ENCODE results near the gene MRTFB. TPM values are rescaled to one million over a fixed set of nuclear protein-coding genes. Genes with fewer than 3 reads are reported as not detected.

The MRTFB gene
- total and polyA plus RNA-seq, 2 experiments from 2014 or later = 13.9 to 22.2 TPM

GRCh38 chr16:14042706-14043105, 28.4 kb upstream of the MRTFB start:
- Mint-ChIP-seq H3K4me3 (no peak overlapping the region), H3K9me3 (peaks cover 2% of the 10 kb centered on the region; the same call in 2 of the 3 replicates), H3K27ac (no peak overlapping the region), H3K36me3 (ENCODE audit: low read depth) (no peaks in the 10 kb centered on the region; the same call in 2 of the 3 replicates), H3K27me3 (ENCODE audit: insufficient read depth, low read depth, poor library complexity) (peaks cover 4% of the 10 kb centered on the region), H3K4me1 (no peaks in the 10 kb centered on the region)
- no peak overlapping the region for H3K27ac ChIP-seq (ENCODE audit: low read depth)
- H3F3A ChIP-seq (replicated peaks; ENCODE audit: low read depth) = no peaks in the 10 kb centered on the region
- H3K9me2 ChIP-seq (ENCODE audit: insufficient read depth) = peaks cover 3% of the 10 kb centered on the region; the same call in 1 of the 2 replicates
- no peaks in the 10 kb centered on the region for H3K36me3 ChIP-seq (ENCODE audit: insufficient read depth)
- H3K79me2 ChIP-seq (replicated peaks; ENCODE audit: insufficient read depth) = no peaks in the 10 kb centered on the region
- no peaks in the 10 kb centered on the region for H3K4me1 ChIP-seq (ENCODE audit: insufficient read depth)
- H2AFZ ChIP-seq = peak overlapping the region; percentile 74; the same call in 1 of the 2 replicates
- no peak overlapping the region for H3K4me2 ChIP-seq
- H4K20me1 ChIP-seq (replicated peaks; ENCODE audit: insufficient read depth) = no peaks in the 10 kb centered on the region
- ATAC-seq = no peak
- no peaks in the 10 kb centered on the region for H3K27me3 ChIP-seq (ENCODE audit: insufficient read depth)
- DNase-seq (ENCODE audit: low spot score) = no peak
- no peak overlapping the region for H3K4me3 ChIP-seq
- no peak for TF ChIP-seq NANOG (IDR thresholded peaks at IDR 0.05; ENCODE audit: borderline replicate concordance)
- TF ChIP-seq, protein P1, sequence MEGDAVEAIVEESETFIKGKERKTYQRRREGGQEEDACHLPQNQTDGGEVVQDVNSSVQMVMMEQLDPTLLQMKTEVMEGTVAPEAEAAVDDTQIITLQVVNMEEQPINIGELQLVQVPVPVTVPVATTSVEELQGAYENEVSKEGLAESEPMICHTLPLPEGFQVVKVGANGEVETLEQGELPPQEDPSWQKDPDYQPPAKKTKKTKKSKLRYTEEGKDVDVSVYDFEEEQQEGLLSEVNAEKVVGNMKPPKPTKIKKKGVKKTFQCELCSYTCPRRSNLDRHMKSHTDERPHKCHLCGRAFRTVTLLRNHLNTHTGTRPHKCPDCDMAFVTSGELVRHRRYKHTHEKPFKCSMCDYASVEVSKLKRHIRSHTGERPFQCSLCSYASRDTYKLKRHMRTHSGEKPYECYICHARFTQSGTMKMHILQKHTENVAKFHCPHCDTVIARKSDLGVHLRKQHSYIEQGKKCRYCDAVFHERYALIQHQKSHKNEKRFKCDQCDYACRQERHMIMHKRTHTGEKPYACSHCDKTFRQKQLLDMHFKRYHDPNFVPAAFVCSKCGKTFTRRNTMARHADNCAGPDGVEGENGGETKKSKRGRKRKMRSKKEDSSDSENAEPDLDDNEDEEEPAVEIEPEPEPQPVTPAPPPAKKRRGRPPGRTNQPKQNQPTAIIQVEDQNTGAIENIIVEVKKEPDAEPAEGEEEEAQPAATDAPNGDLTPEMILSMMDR (conservative IDR thresholded peaks at IDR 0.05; ENCODE audit: low read depth in 2 of 2) = no peak
- TF ChIP-seq CREB1 (CRISPR knock-in tag; IDR thresholded peaks at IDR 0.05; ENCODE audit: low read depth) = no peak
- no peak for TF ChIP-seq ZNF114 (CRISPR knock-in tag; IDR thresholded peaks at IDR 0.05)
- no peak for TF ChIP-seq ZNF462 (CRISPR knock-in tag; IDR thresholded peaks at IDR 0.05)
- no peak for TF ChIP-seq EZH2phosphoT487 (IDR thresholded peaks at IDR 0.05; ENCODE audit: unreplicated experiment)
- TF ChIP-seq STAT1 (IDR thresholded peaks at IDR 0.05; ENCODE audit: unreplicated experiment) = no peak
- TF ChIP-seq EZH2 (IDR thresholded peaks at IDR 0.05; ENCODE audit: low read depth, unreplicated experiment) = no peak
- TF ChIP-seq, protein P2, sequence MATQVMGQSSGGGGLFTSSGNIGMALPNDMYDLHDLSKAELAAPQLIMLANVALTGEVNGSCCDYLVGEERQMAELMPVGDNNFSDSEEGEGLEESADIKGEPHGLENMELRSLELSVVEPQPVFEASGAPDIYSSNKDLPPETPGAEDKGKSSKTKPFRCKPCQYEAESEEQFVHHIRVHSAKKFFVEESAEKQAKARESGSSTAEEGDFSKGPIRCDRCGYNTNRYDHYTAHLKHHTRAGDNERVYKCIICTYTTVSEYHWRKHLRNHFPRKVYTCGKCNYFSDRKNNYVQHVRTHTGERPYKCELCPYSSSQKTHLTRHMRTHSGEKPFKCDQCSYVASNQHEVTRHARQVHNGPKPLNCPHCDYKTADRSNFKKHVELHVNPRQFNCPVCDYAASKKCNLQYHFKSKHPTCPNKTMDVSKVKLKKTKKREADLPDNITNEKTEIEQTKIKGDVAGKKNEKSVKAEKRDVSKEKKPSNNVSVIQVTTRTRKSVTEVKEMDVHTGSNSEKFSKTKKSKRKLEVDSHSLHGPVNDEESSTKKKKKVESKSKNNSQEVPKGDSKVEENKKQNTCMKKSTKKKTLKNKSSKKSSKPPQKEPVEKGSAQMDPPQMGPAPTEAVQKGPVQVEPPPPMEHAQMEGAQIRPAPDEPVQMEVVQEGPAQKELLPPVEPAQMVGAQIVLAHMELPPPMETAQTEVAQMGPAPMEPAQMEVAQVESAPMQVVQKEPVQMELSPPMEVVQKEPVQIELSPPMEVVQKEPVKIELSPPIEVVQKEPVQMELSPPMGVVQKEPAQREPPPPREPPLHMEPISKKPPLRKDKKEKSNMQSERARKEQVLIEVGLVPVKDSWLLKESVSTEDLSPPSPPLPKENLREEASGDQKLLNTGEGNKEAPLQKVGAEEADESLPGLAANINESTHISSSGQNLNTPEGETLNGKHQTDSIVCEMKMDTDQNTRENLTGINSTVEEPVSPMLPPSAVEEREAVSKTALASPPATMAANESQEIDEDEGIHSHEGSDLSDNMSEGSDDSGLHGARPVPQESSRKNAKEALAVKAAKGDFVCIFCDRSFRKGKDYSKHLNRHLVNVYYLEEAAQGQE (IDR thresholded peaks at IDR 0.05; ENCODE audit: unreplicated experiment) = no peak
- TF ChIP-seq, protein P3, sequence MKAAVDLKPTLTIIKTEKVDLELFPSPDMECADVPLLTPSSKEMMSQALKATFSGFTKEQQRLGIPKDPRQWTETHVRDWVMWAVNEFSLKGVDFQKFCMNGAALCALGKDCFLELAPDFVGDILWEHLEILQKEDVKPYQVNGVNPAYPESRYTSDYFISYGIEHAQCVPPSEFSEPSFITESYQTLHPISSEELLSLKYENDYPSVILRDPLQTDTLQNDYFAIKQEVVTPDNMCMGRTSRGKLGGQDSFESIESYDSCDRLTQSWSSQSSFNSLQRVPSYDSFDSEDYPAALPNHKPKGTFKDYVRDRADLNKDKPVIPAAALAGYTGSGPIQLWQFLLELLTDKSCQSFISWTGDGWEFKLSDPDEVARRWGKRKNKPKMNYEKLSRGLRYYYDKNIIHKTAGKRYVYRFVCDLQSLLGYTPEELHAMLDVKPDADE (IDR thresholded peaks at IDR 0.05) = no peak
- TF ChIP-seq JUNB (IDR thresholded peaks at IDR 0.05; ENCODE audit: unreplicated experiment) = no peak
- no peak for TF ChIP-seq POLR2AphosphoS5 (IDR thresholded peaks at IDR 0.05; ENCODE audit: low read depth)
- TF ChIP-seq ZNF331 (CRISPR knock-in tag; IDR thresholded peaks at IDR 0.05; ENCODE audit: low read depth) = no peak
